HepG2 (cell line): ENCODE measurements around the gene TRAPPC3. TPM values are rescaled to one million over a fixed set of nuclear protein-coding genes. Genes with fewer than 3 reads are reported as not detected.

Experiments used
- BHLHE40 ChIP-seq: IDR thresholded peaks from 2 replicates; pipeline ENCODE4 v1.6.1; 2011; ENCODE audit warnings: low read length, improper control_type of control experiment
- CBX5 ChIP-seq: sonication (generic); formaldehyde crosslinking; IDR thresholded peaks from 2 replicates; pipeline ENCODE4 v1.4.0; 2020; ENCODE audit warnings: missing genetic modification reagents, borderline replicate concordance
- GLI4 ChIP-seq: sonication (generic); formaldehyde crosslinking; IDR thresholded peaks from 2 replicates; pipeline ENCODE4 v1.5.1; 2020; ENCODE audit warnings: missing genetic modification reagents, mild to moderate bottlenecking, moderate library complexity, borderline replicate concordance
- GZF1 ChIP-seq: sonication (generic); formaldehyde crosslinking; IDR thresholded peaks from 2 replicates; pipeline ENCODE4 v1.5.1; 2020; ENCODE audit warnings: mild to moderate bottlenecking, missing genetic modification reagents
- HOXA7 ChIP-seq: sonication (generic); formaldehyde crosslinking; IDR thresholded peaks from 2 replicates; pipeline ENCODE4 v1.8.1; 2022; ENCODE audit warnings: mild to moderate bottlenecking, missing genetic modification reagents, moderate library complexity
- ISX ChIP-seq: sonication (generic); formaldehyde crosslinking; conservative IDR thresholded peaks from 2 replicates; pipeline ENCODE4 v1.5.0; 2020; ENCODE audit warnings: missing genetic modification reagents
- JUNB ChIP-seq: sonication (generic); formaldehyde crosslinking; IDR thresholded peaks from 2 replicates; pipeline ENCODE4 v1.8.0; 2022; ENCODE audit warnings: missing genetic modification reagents, mild to moderate bottlenecking, borderline replicate concordance
- KDM3A ChIP-seq: IDR thresholded peaks from 2 replicates; pipeline ENCODE4 v1.6.1; 2018; ENCODE audit warnings: low read depth, missing compliant biosample characterization
- MAFF ChIP-seq: IDR thresholded peaks from 2 replicates; pipeline ENCODE4 v1.6.1; 2011; ENCODE audit warnings: low read depth, low read length, improper control_type of control experiment
- MBD4 ChIP-seq: IDR thresholded peaks from 2 replicates; pipeline ENCODE4 v1.6.1; 2012; ENCODE audit warnings: low read length, inconsistent platforms, borderline replicate concordance
- MED1 ChIP-seq: sonication (generic); formaldehyde crosslinking; IDR thresholded peaks from 2 replicates; pipeline ENCODE4 v1.4.0; 2020; ENCODE audit warnings: missing genetic modification reagents
- MXI1 ChIP-seq: IDR thresholded peaks from 3 replicates; pipeline ENCODE4 v1.6.1; 2012; ENCODE audit warnings: low read depth, low read length, inconsistent platforms, borderline replicate concordance
- RAD51 ChIP-seq: fragments of 450-650 bp; IDR thresholded peaks from 2 replicates; pipeline ENCODE4 v1.6.1; 2016; ENCODE audit warnings: borderline replicate concordance
- REPIN1 ChIP-seq: sonication (generic); formaldehyde crosslinking; IDR thresholded peaks from 2 replicates; pipeline ENCODE4 v1.8.0; 2022; ENCODE audit warnings: missing genetic modification reagents, low read depth, mild to moderate bottlenecking, borderline replicate concordance
- RFX5 ChIP-seq: IDR thresholded peaks from 2 replicates; pipeline ENCODE4 v1.6.1; 2011; ENCODE audit warnings: low read depth, low read length, improper control_type of control experiment
- RNF2 ChIP-seq: fragments of 450-650 bp; conservative IDR thresholded peaks from 2 replicates; pipeline ENCODE4 v1.6.1; 2016; ENCODE audit warnings: low read depth
- SIX4 ChIP-seq: sonication (generic); formaldehyde crosslinking; IDR thresholded peaks from 2 replicates; pipeline ENCODE4 v1.4.0; 2020; ENCODE audit warnings: missing genetic modification reagents
- TEAD2 ChIP-seq: sonication (generic); formaldehyde crosslinking; IDR thresholded peaks from 2 replicates; pipeline ENCODE4 v1.9.0; 2021; ENCODE audit warnings: missing genetic modification reagents
- TOE1 ChIP-seq: sonication (generic); formaldehyde crosslinking; IDR thresholded peaks from 2 replicates; pipeline ENCODE4 v1.4.0; 2020; ENCODE audit warnings: mild to moderate bottlenecking, missing genetic modification reagents
- ZC3H4 ChIP-seq: sonication (generic); formaldehyde crosslinking; IDR thresholded peaks from 2 replicates; pipeline ENCODE4 v1.4.0; 2020; ENCODE audit warnings: missing genetic modification reagents, borderline replicate concordance
- ZNF136 ChIP-seq: sonication (generic); formaldehyde crosslinking; IDR thresholded peaks from 2 replicates; pipeline ENCODE4 v1.8.1; 2022; ENCODE audit warnings: low read depth, mild to moderate bottlenecking, moderate library complexity, missing genetic modification reagents
- ZNF431 ChIP-seq: sonication (generic); formaldehyde crosslinking; IDR thresholded peaks from 2 replicates; pipeline ENCODE4 v1.9.0; 2022; ENCODE audit warnings: missing genetic modification reagents, low read depth, mild to moderate bottlenecking, borderline replicate concordance
- ZNF543 ChIP-seq: sonication (generic); formaldehyde crosslinking; IDR thresholded peaks from 2 replicates; pipeline ENCODE4 v1.4.0; 2020; ENCODE audit warnings: mild to moderate bottlenecking, missing genetic modification reagents
- ZNF546 ChIP-seq: sonication (generic); formaldehyde crosslinking; conservative IDR thresholded peaks from 2 replicates; pipeline ENCODE4 v1.8.1; 2023; ENCODE audit warnings: mild to moderate bottlenecking, missing genetic modification reagents
- ZNF607 ChIP-seq: sonication (generic); formaldehyde crosslinking; IDR thresholded peaks from 2 replicates; pipeline ENCODE4 v1.5.1; 2020; ENCODE audit warnings: missing genetic modification reagents, mild to moderate bottlenecking, borderline replicate concordance
- ZNF776 ChIP-seq: sonication (generic); formaldehyde crosslinking; IDR thresholded peaks from 2 replicates; pipeline ENCODE4 v1.4.0; 2020; ENCODE audit warnings: mild to moderate bottlenecking, missing genetic modification reagents
- ZSCAN22 ChIP-seq: sonication (generic); formaldehyde crosslinking; IDR thresholded peaks from 2 replicates; pipeline ENCODE4 v1.4.0; 2020; ENCODE audit warnings: mild to moderate bottlenecking, missing genetic modification reagents
- polyA plus RNA-seq, 8 experiments: library from polyadenylated mRNA; depleted of rRNA in 3 of 8; stranded (reverse) in 7 of 8; unstranded in 1 of 8; fragments of >200 nt; fragmentation: Illumina TruSeq in 4 of 8; extraction: Trizol in 4 of 8; gene quantifications; 2 replicates each; pipeline versions ENCODE4 v1.2.1 to v1.2.3, GENCODE V29; 2011 to 2016; ENCODE audit warnings: low read depth in 4 of 8, missing spikeins in 1 of 8, mixed read lengths in 1 of 8; ENCODE audit not compliant: insufficient read depth in 1 of 8
- total RNA-seq, 5 experiments: library from RNA; depleted of rRNA; stranded (reverse); fragments of >200 nt; fragmentation: Illumina TruSeq; extraction: Trizol; gene quantifications; 2 replicates each; pipeline ENCODE4 v1.2.3, GENCODE V29; 2016; ENCODE audit warnings: low read depth in 1 of 5
- TF ChIP-seq, protein P1 (sequence below): sonication (generic); formaldehyde crosslinking; IDR thresholded peaks from 2 replicates; pipeline ENCODE4 v1.4.0; 2020; ENCODE audit warnings: missing genetic modification reagents
- TF ChIP-seq, protein P2 (sequence below): sonication (generic); formaldehyde crosslinking; IDR thresholded peaks from 2 replicates; pipeline ENCODE4 v1.8.0; 2022; ENCODE audit warnings: mild to moderate bottlenecking, missing genetic modification reagents, moderate library complexity
- TF ChIP-seq, protein P3 (sequence below): sonication (generic); formaldehyde crosslinking; IDR thresholded peaks from 2 replicates; pipeline ENCODE4 v1.4.0; 2020; ENCODE audit warnings: mild to moderate bottlenecking, missing genetic modification reagents

TRAPPC3 gene
- total and polyA plus RNA-seq, 2 of the 13 experiments (the other 11 are each of a cell fraction or from before 2014, with no cell fraction given): 53.7 to 62.4 TPM

DNA sequence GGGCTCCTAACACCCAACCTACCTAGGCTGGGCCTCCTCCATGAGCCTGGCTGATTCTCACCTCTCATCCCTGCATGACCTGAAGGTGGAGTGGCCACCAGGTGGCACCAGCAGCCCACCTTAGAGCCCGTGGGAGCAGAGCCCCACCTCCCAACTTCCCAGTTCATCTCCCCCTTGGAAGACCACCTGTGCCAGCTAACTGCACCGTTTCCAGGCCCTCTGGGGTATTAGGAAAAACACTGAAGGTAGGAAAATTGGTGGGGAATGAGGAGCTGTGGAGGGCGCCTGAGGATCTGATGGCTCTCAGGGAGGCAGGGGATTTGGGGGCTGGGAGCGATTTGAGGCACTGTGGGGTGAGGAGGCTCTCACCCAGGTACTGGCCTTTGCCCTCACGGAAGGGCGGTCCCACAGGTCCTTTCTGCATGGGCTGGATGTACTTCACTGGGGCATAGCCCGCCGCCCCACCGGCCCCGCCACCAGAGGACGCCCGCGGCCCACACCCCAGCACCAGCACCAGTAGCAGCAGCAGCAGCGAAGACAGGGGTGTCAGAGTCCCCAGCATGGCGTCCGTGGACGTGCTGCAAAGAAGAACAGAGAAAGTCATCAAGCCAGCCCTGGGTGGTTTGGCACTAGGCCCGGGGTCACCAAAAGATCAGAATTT is 49.5 kb downstream of the TRAPPC3 start (continued):
- 0 out of 2 replicates have a peak, but pooled peaks have one; percentile 18 for TF ChIP-seq MED1 (CRISPR knock-in tag)
- TF ChIP-seq MAFF: no peak
- TF ChIP-seq TEAD2 (CRISPR knock-in tag): no peak
- TF ChIP-seq, protein P1, sequence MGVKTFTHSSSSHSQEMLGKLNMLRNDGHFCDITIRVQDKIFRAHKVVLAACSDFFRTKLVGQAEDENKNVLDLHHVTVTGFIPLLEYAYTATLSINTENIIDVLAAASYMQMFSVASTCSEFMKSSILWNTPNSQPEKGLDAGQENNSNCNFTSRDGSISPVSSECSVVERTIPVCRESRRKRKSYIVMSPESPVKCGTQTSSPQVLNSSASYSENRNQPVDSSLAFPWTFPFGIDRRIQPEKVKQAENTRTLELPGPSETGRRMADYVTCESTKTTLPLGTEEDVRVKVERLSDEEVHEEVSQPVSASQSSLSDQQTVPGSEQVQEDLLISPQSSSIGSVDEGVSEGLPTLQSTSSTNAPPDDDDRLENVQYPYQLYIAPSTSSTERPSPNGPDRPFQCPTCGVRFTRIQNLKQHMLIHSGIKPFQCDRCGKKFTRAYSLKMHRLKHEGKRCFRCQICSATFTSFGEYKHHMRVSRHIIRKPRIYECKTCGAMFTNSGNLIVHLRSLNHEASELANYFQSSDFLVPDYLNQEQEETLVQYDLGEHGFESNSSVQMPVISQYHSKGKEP (CRISPR knock-in tag): no peak
- TF ChIP-seq RFX5: no peak
- TF ChIP-seq ZNF546: no peak
- TF ChIP-seq MBD4: no peak
- TF ChIP-seq GZF1 (CRISPR knock-in tag): no peak
- no peak for TF ChIP-seq HOXA7 (CRISPR knock-in tag)
- no peak for TF ChIP-seq CBX5
- no peak for TF ChIP-seq MXI1
- TF ChIP-seq ZNF543 (CRISPR knock-in tag): no peak
- TF ChIP-seq BHLHE40: no peak
- TF ChIP-seq, protein P2, sequence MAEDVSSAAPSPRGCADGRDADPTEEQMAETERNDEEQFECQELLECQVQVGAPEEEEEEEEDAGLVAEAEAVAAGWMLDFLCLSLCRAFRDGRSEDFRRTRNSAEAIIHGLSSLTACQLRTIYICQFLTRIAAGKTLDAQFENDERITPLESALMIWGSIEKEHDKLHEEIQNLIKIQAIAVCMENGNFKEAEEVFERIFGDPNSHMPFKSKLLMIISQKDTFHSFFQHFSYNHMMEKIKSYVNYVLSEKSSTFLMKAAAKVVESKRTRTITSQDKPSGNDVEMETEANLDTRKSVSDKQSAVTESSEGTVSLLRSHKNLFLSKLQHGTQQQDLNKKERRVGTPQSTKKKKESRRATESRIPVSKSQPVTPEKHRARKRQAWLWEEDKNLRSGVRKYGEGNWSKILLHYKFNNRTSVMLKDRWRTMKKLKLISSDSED (CRISPR knock-in tag): no peak
- TF ChIP-seq REPIN1 (CRISPR knock-in tag): peak; percentile 53; the same call in 1 of the 2 replicates
- 0 out of 2 replicates have a peak, but pooled peaks have one; percentile 44 for TF ChIP-seq KDM3A (CRISPR knock-in tag)
- TF ChIP-seq ZSCAN22 (CRISPR knock-in tag): no peak
- TF ChIP-seq ZNF136: no peak
- TF ChIP-seq GLI4 (CRISPR knock-in tag): no peak
- no peak for TF ChIP-seq JUNB (CRISPR knock-in tag)
- no peak for TF ChIP-seq RAD51
- TF ChIP-seq TOE1 (CRISPR knock-in tag): no peak
- TF ChIP-seq SIX4 (CRISPR knock-in tag): no peak
- TF ChIP-seq ZNF607 (CRISPR knock-in tag): no peak
- TF ChIP-seq ZC3H4 (CRISPR knock-in tag): no peak
- no peak for TF ChIP-seq RNF2
- 0 out of 2 replicates have a peak, but pooled peaks have one; percentile 63 for TF ChIP-seq ZNF776 (CRISPR knock-in tag)
- TF ChIP-seq, protein P3, sequence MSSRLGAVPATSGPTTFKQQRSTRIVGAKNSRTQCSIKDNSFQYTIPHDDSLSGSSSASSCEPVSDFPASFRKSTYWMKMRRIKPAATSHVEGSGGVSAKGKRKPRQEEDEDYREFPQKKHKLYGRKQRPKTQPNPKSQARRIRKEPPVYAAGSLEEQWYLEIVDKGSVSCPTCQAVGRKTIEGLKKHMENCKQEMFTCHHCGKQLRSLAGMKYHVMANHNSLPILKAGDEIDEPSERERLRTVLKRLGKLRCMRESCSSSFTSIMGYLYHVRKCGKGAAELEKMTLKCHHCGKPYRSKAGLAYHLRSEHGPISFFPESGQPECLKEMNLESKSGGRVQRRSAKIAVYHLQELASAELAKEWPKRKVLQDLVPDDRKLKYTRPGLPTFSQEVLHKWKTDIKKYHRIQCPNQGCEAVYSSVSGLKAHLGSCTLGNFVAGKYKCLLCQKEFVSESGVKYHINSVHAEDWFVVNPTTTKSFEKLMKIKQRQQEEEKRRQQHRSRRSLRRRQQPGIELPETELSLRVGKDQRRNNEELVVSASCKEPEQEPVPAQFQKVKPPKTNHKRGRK (CRISPR knock-in tag): no peak
- TF ChIP-seq ISX (CRISPR knock-in tag): no peak
- TF ChIP-seq ZNF431: no peak
